GM12878 (cell line): ENCODE measurements around the gene ANKRD16. TPM values are rescaled to one million over a fixed set of nuclear protein-coding genes. Genes with fewer than 3 reads are reported as not detected.

Experiments used
- BACH1 ChIP-seq: fragments of 450-650 bp; IDR thresholded peaks from 2 replicates; pipeline ENCODE4 v1.6.1; 2017; ENCODE audit warnings: mild to moderate bottlenecking, borderline replicate concordance
- ELK1 ChIP-seq: IDR thresholded peaks from 2 replicates; pipeline ENCODE4 v1.6.1; 2012; ENCODE audit warnings: low read depth, low read length, improper control_type of control experiment
- EP300 ChIP-seq, 2 experiments: fragments of 150-350 bp in 1 of 2; IDR thresholded peaks; 2 replicates each; pipeline ENCODE4 v1.6.1; 2011 to 2012; ENCODE audit warnings: low read depth in 2 of 2, low read length in 2 of 2, borderline replicate concordance in 1 of 2, improper control_type of control experiment in 1 of 2, inconsistent platforms in 1 of 2; ENCODE audit not compliant: control insufficient read depth in 1 of 2
- ETV6 ChIP-seq, 2 experiments: fragments of 450-650 bp in 1 of 2; IDR thresholded peaks in 1 of 2; conservative IDR thresholded peaks in 1 of 2; 2 replicates each; pipeline ENCODE4 v1.6.1; 2014; ENCODE audit warnings: antibody characterized with exemption in 1 of 2, borderline replicate concordance in 1 of 2, low read depth in 1 of 2, mild to moderate bottlenecking in 1 of 2, moderate library complexity in 1 of 2
- IKZF2 ChIP-seq, 2 experiments: fragments of 450-650 bp; IDR thresholded peaks; 2 replicates each; pipeline ENCODE4 v1.6.1; 2017; ENCODE audit warnings: mild to moderate bottlenecking in 2 of 2, moderate library complexity in 2 of 2
- KDM1A ChIP-seq: fragments of 200-600 bp; sonication (generic); IDR thresholded peaks from 2 replicates; pipeline ENCODE4 v1.6.1; 2016; ENCODE audit warnings: borderline replicate concordance
- SPI1 ChIP-seq: IDR thresholded peaks from 2 replicates; pipeline ENCODE4 v1.6.1; 2011; ENCODE audit warnings: low read depth, mild to moderate bottlenecking, low read length, moderate library complexity, borderline replicate concordance; ENCODE audit not compliant: insufficient read depth
- TCF7 ChIP-seq: IDR thresholded peaks from 2 replicates; pipeline ENCODE4 v1.6.1; 2014; ENCODE audit warnings: antibody characterized with exemption, borderline replicate concordance
- WRNIP1 ChIP-seq: IDR thresholded peaks from 2 replicates; pipeline ENCODE4 v1.6.1; 2011; ENCODE audit warnings: low read depth, low read length, improper control_type of control experiment, borderline replicate concordance
- ZBTB11 ChIP-seq: fragments of 450-650 bp; formaldehyde crosslinking; IDR thresholded peaks from 2 replicates; pipeline ENCODE4 v1.5.0; 2022; ENCODE audit warnings: mild to moderate bottlenecking, missing genetic modification characterization
- ZBTB40 ChIP-seq: fragments of 450-650 bp; IDR thresholded peaks from 2 replicates; pipeline ENCODE4 v1.6.1; 2016; ENCODE audit warnings: mild to moderate bottlenecking, moderate library complexity, borderline replicate concordance
- polyA plus RNA-seq, 11 experiments: library from polyadenylated mRNA; depleted of rRNA in 4 of 11; unstranded in 6 of 11; stranded (reverse) in 5 of 11; fragments of >200 nt; fragmentation: Nextera tagmentation in 4 of 11; fragmentation: Illumina TruSeq in 1 of 11; extraction: Ambion mirVana in 4 of 11; extraction: Trizol in 1 of 11; gene quantifications; 1 replicate in 1 of 11; 2 replicates in 10 of 11; pipeline versions ENCODE4 v1.2.1 to v1.2.3, GENCODE V29; 2011 to 2016; ENCODE audit warnings: inconsistent platforms in 2 of 11, missing spikeins in 2 of 11, low read depth in 1 of 11
- total RNA-seq, 4 experiments: library from RNA; depleted of rRNA in 3 of 4; stranded (reverse); fragments of >200 nt in 3 of 4; fragmentation: Illumina TruSeq in 1 of 4; extraction: Trizol in 1 of 4; gene quantifications; 2 replicates each; pipeline versions ENCODE4 v1.2.1 to v1.2.3, GENCODE V29; 2013 to 2021

Gene ANKRD16
- total and polyA plus RNA-seq, 10 of the 15 experiments (the other 5 are each of a cell fraction or from before 2014, with no cell fraction given) = 0.57 to 13.6 (median 4.4) TPM

GRCh38 chr10:5816170-5816569 is 73.5 kb downstream of the ANKRD16 start (continued):
- TF ChIP-seq ZBTB11 (no peak), ELK1 (no peak), WRNIP1 (no peak), BACH1 (no peak), SPI1 (peak; percentile 18; the same call in 1 of the 2 replicates), ETV6 (conservative IDR thresholded peaks at IDR 0.05 in 1 of 2, IDR thresholded peaks at IDR 0.05 in 1 of 2; ENCODE audit: borderline replicate concordance in 1 of 2, low read depth in 1 of 2) (0 out of 4 replicates have a peak, but pooled peaks of 1 of the 2 experiments have one; percentile 22), IKZF2 (IDR thresholded peaks at IDR 0.05) (peak; percentile 29 to 36; a peak in 2 of 4 replicates), EP300 (IDR thresholded peaks at IDR 0.05; ENCODE audit: borderline replicate concordance in 1 of 2, control insufficient read depth in 1 of 2, low read depth in 2 of 2, low read length in 2 of 2) (no peak), ZBTB40 (no peak), TCF7 (no peak), KDM1A (no peak)
